ENCODE measurements around the gene MRO. TPM values are rescaled to one million over a fixed set of nuclear protein-coding genes. Genes with fewer than 3 reads are reported as not detected.

Gene MRO
- total and polyA plus RNA-seq, 12 donors, result 0.67 to 9.4 (median 3.3) TPM

DNA sequence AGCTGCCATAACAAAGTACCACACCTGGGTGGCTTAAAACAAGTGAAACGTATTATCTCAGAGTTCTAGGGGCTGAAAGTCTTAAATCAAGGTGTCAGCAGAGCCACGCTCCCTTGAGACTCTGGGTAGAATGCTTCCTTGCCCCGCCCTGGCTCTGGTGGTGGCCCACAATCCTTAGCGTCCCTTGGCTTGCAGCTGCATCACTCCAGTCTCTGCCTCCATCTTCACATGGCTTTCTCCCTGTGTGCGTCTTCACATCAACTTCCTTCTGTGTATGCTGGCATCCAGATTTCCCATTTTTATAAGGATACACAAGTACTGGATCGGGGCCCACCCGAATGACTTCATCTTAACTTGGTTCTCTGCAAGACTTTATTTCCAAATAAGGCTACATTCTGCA, 62.5 kb downstream of the MRO start:
- no peak for TF ChIP-seq POLR2A (IDR thresholded peaks at IDR 0.05)
- TF ChIP-seq, protein P1, sequence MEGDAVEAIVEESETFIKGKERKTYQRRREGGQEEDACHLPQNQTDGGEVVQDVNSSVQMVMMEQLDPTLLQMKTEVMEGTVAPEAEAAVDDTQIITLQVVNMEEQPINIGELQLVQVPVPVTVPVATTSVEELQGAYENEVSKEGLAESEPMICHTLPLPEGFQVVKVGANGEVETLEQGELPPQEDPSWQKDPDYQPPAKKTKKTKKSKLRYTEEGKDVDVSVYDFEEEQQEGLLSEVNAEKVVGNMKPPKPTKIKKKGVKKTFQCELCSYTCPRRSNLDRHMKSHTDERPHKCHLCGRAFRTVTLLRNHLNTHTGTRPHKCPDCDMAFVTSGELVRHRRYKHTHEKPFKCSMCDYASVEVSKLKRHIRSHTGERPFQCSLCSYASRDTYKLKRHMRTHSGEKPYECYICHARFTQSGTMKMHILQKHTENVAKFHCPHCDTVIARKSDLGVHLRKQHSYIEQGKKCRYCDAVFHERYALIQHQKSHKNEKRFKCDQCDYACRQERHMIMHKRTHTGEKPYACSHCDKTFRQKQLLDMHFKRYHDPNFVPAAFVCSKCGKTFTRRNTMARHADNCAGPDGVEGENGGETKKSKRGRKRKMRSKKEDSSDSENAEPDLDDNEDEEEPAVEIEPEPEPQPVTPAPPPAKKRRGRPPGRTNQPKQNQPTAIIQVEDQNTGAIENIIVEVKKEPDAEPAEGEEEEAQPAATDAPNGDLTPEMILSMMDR (IDR thresholded peaks at IDR 0.05), result no peak
- intact Hi-C loops (cut with DNase I), result no loop called here
- no peaks in the 10 kb centered on the region for H3K4me1 ChIP-seq (replicated peaks in 1 of 2)
- no peaks in the 10 kb centered on the region for H3K27me3 ChIP-seq
- no peaks in the 10 kb centered on the region for H3K36me3 ChIP-seq (replicated peaks in 1 of 2)
- 88 to 91% (median 89%) methylated on average over 7 of the region's 7 CpGs for WGBS, 4 donors
- H3K4me3 ChIP-seq, result no peak overlapping the region
- H3K9me3 ChIP-seq (replicated peaks in 1 of 3), result no peaks in the 10 kb centered on the region
- no peak overlapping the region for H3K27ac ChIP-seq
- DNase-seq, result no peak

DNA sequence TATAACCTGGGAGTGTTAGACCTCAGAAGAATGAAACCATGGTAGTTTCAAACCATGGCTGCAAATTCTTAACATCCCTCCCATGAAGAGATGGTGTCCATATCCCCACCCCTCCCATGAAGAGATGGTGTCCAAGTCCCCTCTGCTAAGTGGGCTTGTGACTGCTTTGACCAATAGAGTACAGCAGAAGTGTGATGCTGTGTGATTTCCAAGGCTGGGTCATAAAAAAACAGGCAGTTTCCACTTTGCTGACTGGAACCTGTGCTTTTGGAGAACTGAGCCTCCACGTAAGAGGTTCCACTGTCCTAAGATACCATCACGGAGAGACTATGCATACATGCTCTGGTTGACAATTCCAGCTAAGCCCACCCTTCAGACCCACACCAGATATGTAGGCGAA, 65.5 kb downstream of the MRO start:
- no peaks in the 10 kb centered on the region for H3K4me1 ChIP-seq (replicated peaks in 1 of 2)
- no peak overlapping the region for H3K27ac ChIP-seq
- TF ChIP-seq POLR2A (IDR thresholded peaks at IDR 0.05), result no peak
- TF ChIP-seq, protein P1 (IDR thresholded peaks at IDR 0.05), result no peak
- 84 to 95% (median 93%) methylated on average over 3 of the region's 3 CpGs for WGBS, 4 donors
- DNase-seq, result no peak
- H3K9me3 ChIP-seq (replicated peaks in 1 of 3), result no peaks in the 10 kb centered on the region
- intact Hi-C loops (cut with DNase I), result no loop called here
- no peak overlapping the region for H3K4me3 ChIP-seq
- no peaks in the 10 kb centered on the region for H3K27me3 ChIP-seq
- H3K36me3 ChIP-seq (replicated peaks in 1 of 2), result no peaks in the 10 kb centered on the region

DNA sequence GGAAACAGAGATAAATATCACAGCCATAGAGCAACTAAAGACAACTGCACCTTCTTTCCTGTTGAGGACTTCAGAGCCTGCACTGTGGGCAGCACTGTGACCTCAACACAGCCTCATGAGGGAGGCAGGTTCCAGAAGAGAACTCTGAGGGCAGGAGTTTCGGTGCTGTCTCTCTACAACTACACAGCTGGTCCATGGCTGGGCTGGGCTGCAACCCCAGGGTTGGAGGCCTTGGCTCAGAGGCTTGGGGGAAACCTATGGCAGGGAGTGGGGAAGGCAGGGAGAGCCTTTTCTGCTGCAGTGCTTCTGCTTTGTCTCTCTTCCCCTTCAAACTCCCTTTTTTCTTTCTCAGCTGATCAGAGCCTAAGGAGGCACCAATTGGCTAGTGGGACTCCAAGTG, 66.5 kb downstream of the MRO start:
- H3K4me1 ChIP-seq (replicated peaks in 1 of 2), result no peaks in the 10 kb centered on the region
- DNase-seq, result no peak
- no peaks in the 10 kb centered on the region for H3K27me3 ChIP-seq
- H3K27ac ChIP-seq, result no peak overlapping the region
- H3K36me3 ChIP-seq (replicated peaks in 1 of 2), result no peaks in the 10 kb centered on the region
- intact Hi-C loops (cut with DNase I), result no loop called here
- no peak overlapping the region for H3K4me3 ChIP-seq
- H3K9me3 ChIP-seq (replicated peaks in 1 of 3), result no peaks in the 10 kb centered on the region
- no peak for TF ChIP-seq POLR2A (IDR thresholded peaks at IDR 0.05)
- TF ChIP-seq, protein P1 (IDR thresholded peaks at IDR 0.05), result no peak
- WGBS, 4 donors, result 83 to 100% (median 100%) methylated on average over 1 of the region's 1 CpG; no CpG with 5 or more reads in 1 of the 4 donors

DNA sequence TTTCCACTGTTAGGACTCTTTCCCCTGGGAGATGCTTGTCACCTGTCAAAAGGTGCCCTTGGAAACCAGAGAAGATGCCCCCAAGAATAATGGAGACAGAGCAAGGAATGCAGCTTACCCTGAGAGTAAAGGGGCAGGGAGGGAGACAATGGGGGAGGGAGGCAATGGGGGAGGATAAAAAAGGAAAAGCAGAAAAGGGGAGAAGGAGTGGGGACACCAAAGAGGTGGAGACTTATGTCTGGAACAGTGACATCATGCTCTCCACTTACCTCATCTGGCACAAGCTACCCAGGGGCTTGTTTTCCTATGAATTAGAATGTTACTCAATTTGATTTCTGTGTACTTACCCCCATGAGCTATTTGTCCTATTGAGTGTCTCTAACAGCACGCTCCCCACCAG, 67.9 kb downstream of the MRO start:
- Histone ChIP-seq H3K36me3 (replicated peaks in 1 of 2) (no peaks in the 10 kb centered on the region), H3K27me3 (no peaks in the 10 kb centered on the region), H3K9me3 (replicated peaks in 1 of 3) (no peaks in the 10 kb centered on the region), H3K4me3 (no peak overlapping the region), H3K27ac (no peak overlapping the region), H3K4me1 (replicated peaks in 1 of 2) (no peaks in the 10 kb centered on the region)
- 75 to 93% (median 83%) methylated on average over 1 of the region's 1 CpG for WGBS, 4 donors
- intact Hi-C loops (cut with DNase I), result no loop called here
- TF ChIP-seq POLR2A (IDR thresholded peaks at IDR 0.05), result no peak
- TF ChIP-seq, protein P1 (IDR thresholded peaks at IDR 0.05), result no peak
- no peak for DNase-seq

Measured in adrenal gland (tissue), 12 donors.